Transverse colon (tissue), 4 donors: ENCODE data around the gene MBD3L5.

Source experiments
- CTCF ChIP-seq, 5 experiments: fragments of 200-600 bp in 3 of 5; fragments of 450-650 bp in 2 of 5; sonication (generic) in 3 of 5; IDR thresholded peaks; 1 replicate in 2 of 5; 2 replicates in 3 of 5; pipeline ENCODE4 v1.5.1; 2016 to 2017; ENCODE audit warnings: antibody characterized with exemption in 5 of 5, inconsistent platforms in 3 of 5, mild to moderate bottlenecking in 2 of 5, moderate library complexity in 1 of 5
- EP300 ChIP-seq: sonication (generic); formaldehyde crosslinking; IDR thresholded peaks from one replicate; pipeline ENCODE4 v1.6.1; 2017; ENCODE audit warnings: antibody characterized with exemption, low read depth
- POLR2A ChIP-seq: fragments of 450-650 bp; IDR thresholded peaks from one replicate; pipeline ENCODE4 v1.6.1; 2016; ENCODE audit warnings: antibody characterized with exemption, mild to moderate bottlenecking, moderate library complexity
- POLR2AphosphoS5 ChIP-seq, 3 donors: sonication (generic); formaldehyde crosslinking; IDR thresholded peaks; one replicate each; pipeline ENCODE4 v1.6.1; 2016; ENCODE audit warnings: antibody characterized with exemption in 3 of 3

DNA sequence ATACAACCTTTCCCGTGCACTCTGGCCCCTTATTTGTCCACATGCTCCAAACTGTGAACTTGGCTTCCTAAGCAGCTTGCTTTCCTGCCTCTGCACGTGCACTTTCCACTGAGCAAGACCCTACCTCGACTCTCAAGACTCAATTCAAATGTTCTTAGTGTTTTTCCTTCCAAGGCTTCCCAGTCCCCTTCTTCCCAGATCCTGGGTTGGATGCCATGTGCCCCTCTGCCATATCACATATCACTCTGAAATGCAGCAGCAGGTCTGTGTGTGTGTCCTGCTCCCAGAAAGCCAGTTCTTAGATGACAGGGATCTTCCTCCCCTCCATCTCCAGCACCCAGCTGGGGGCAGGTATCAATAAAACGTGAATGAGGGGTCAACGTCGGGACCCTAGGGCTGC, 42.2 kb downstream of the MBD3L5 start:
- no peak for TF ChIP-seq CTCF (IDR thresholded peaks at IDR 0.05)
- TF ChIP-seq POLR2A, result no peak
- TF ChIP-seq EP300, result no peak
- TF ChIP-seq POLR2AphosphoS5 (IDR thresholded peaks at IDR 0.05), result no peak
